ENCODE measurements around the gene SUMO1.

SUMO1 gene

GRCh38 chr2:202157211-202157990 is 81.0 kb downstream of the SUMO1 start:
- no peak for DNase-seq (ENCODE audit: low read depth in 4 of 4, low spot score in 1 of 4)

All from stimulated activated CD4-positive, alpha-beta T cell treated with anti-CD3 and anti-CD28 coated beads, Interleukin-1b, Interleukin-23, amount 100 ng/mL, for 24 hours (primary cell).